ENCODE data around the gene NXPH3. TPM values are rescaled to one million over a fixed set of nuclear protein-coding genes. Genes with fewer than 3 reads are reported as not detected.

Gene NXPH3
- total RNA-seq, 3 donors from 2014 or later: 3.5 to 7.5 (median 4.5) TPM

GRCh38 chr17:49629447-49629846, 53.8 kb downstream of the NXPH3 start:
- no peaks in the 10 kb centered on the region for H3K4me1 ChIP-seq
- H3K27me3 ChIP-seq: no peaks in the 10 kb centered on the region
- H3K4me3 ChIP-seq: no peak overlapping the region
- no peak for TF ChIP-seq CTCF (IDR thresholded peaks at IDR 0.05)
- no peak for TF ChIP-seq POLR2A (IDR thresholded peaks at IDR 0.05)
- no peak for TF ChIP-seq POLR2AphosphoS5 (IDR thresholded peaks at IDR 0.05)
- DNase-seq (ENCODE audit: low spot score in 2 of 2): no peak
- no peaks in the 10 kb centered on the region for H3K36me3 ChIP-seq
- H3K27ac ChIP-seq: peak overlapping the region in 1 of 2 donors; percentile 1
- intact Hi-C loops (cut with DNase I; ENCODE audit: low total_unique reads): no loop called here
- no peaks in the 10 kb centered on the region for H3K9me3 ChIP-seq

GRCh38 chr17:49630113-49630900, 54.6 kb downstream of the NXPH3 start:
- Histone ChIP-seq H3K9me3 (no peaks in the 10 kb centered on the region), H3K4me3 (no peak overlapping the region), H3K4me1 (no peaks in the 10 kb centered on the region), H3K27me3 (no peaks in the 10 kb centered on the region), H3K36me3 (no peaks in the 10 kb centered on the region), H3K27ac (no peak overlapping the region)
- intact Hi-C loops (cut with DNase I; ENCODE audit: low total_unique reads): no loop called here
- DNase-seq (ENCODE audit: low spot score in 2 of 2): no peak
- TF ChIP-seq POLR2A (IDR thresholded peaks at IDR 0.05): no peak
- no peak for TF ChIP-seq CTCF (IDR thresholded peaks at IDR 0.05)
- no peak for TF ChIP-seq POLR2AphosphoS5 (IDR thresholded peaks at IDR 0.05)

- no peak overlapping the region for H3K27ac ChIP-seq
- H3K4me3 ChIP-seq: no peak overlapping the region
- H3K9me3 ChIP-seq: no peaks in the 10 kb centered on the region
- intact Hi-C loops (cut with DNase I; ENCODE audit: low total_unique reads): no loop called here
- H3K4me1 ChIP-seq: no peaks in the 10 kb centered on the region
- no peaks in the 10 kb centered on the region for H3K27me3 ChIP-seq
- H3K36me3 ChIP-seq: no peaks in the 10 kb centered on the region
- TF ChIP-seq POLR2AphosphoS5 (IDR thresholded peaks at IDR 0.05) (no peak), POLR2A (IDR thresholded peaks at IDR 0.05) (no peak), CTCF (IDR thresholded peaks at IDR 0.05) (no peak)
- no peak for DNase-seq (ENCODE audit: low spot score in 2 of 2)
Measured at GRCh38 chr17:49631496-49631895, 55.8 kb downstream of the NXPH3 start.

Other genes with a start within 250 kb of the NXPH3 start
- 100 to 1,000 TPM in 1 of 3 donors, 10 to 100 TPM in 2; 34.2 to 157 (median 72.4) TPM for gene ZNF652, start 213.6 kb upstream of the NXPH3 start, total RNA-seq
- gene PHB1, start 161.0 kb upstream of the NXPH3 start, total RNA-seq: 100 to 1,000 TPM; 100 to 110 (median 108) TPM
- gene NGFR, start 80.6 kb upstream of the NXPH3 start, total RNA-seq: 10 to 100 TPM in 2 of 3 donors, 1 to 10 TPM in 1; 3.4 to 27.8 (median 17.7) TPM
- 10 to 100 TPM; 48.3 to 73.8 (median 55.4) TPM for gene SPOP, start 102.2 kb downstream of the NXPH3 start, total RNA-seq
- 10 to 100 TPM; 33.0 to 44.1 (median 35.7) TPM for gene SLC35B1, start 132.1 kb downstream of the NXPH3 start, total RNA-seq
- gene FAM117A, start 188.3 kb downstream of the NXPH3 start, total RNA-seq: 10 to 100 TPM in 1 of 3 donors, 1 to 10 TPM in 2; 8.0 to 11.6 (median 9.8) TPM
- 10 to 100 TPM; 37.6 to 57.4 (median 47.2) TPM for gene KAT7, start 212.8 kb downstream of the NXPH3 start, total RNA-seq